ENCODE results near the gene PREX1. TPM values are rescaled to one million over a fixed set of nuclear protein-coding genes. Genes with fewer than 3 reads are reported as not detected.
"Not testable (repeated sequence)": the region's sequence is repeated elsewhere in the genome, so short reads cannot be mapped to it uniquely, and the experiment has no call there.

PREX1 gene
- total and polyA plus RNA-seq, 2 of the 4 experiments (the other 2 are of a cell fraction) = 0.67 to 0.72 TPM

DNA sequence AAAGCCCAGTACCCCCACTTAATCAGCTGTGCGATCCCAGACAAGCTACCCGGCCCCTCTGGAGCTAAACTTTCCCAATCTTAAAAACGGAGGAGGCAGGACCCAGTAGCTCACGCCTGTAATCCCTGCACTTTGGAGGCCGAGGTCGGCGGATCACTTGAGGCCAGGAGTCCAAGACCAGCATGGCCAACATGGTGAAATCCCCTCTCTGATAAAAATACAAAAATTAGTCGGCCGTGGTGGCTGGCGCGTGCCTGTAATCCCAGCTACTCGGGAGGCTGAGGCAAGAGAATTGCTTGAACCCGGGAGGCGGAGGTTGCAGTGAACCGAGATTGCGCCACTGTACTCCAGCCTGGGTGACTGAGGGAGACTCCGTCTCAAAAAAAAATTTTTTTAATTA, 1.3 kb downstream of the PREX1 start:
- H2BK120ac ChIP-seq (ENCODE audit: low read depth, low read length); H2AK5ac ChIP-seq (ENCODE audit: low read depth, low read length); H3K14ac ChIP-seq (replicated peaks; ENCODE audit: low read depth, low read length); BruUV-seq (replicated peaks); H3K56ac ChIP-seq (ENCODE audit: extremely low read depth, insufficient read depth, low read length); H2AK9ac ChIP-seq (replicated peaks; ENCODE audit: low read depth, low read length, poor library complexity); dilution Hi-C loops (cut with HindIII; ENCODE audit: low sequenced_read_pairs, unreplicated experiment); H3K23ac ChIP-seq (ENCODE audit: low read depth, low read length); H3K27ac ChIP-seq (ENCODE audit: insufficient read depth, low read length); H3K9me3 ChIP-seq (ENCODE audit: control insufficient read depth, insufficient read depth, low read length); H4K20me1 ChIP-seq (ENCODE audit: insufficient read depth, low read length); POLR2A ChIA-PET (ENCODE audit: unreplicated experiment); H3K4me1 ChIP-seq (ENCODE audit: control insufficient read depth, insufficient read depth, low read length); H4K91ac ChIP-seq (ENCODE audit: insufficient read depth, low read depth, low read length); H3K4me3 ChIP-seq (ENCODE audit: insufficient read depth, low read depth, low read length); in situ Hi-C loops (cut with MboI; ENCODE audit: low sequenced_read_pairs); H3K36me3 ChIP-seq (ENCODE audit: control insufficient read depth, insufficient read depth, low read length); H3K9me1 ChIP-seq (ENCODE audit: insufficient read depth, low read length); ATAC-seq (ENCODE audit: low read depth); DNase-seq; H4K8ac ChIP-seq (ENCODE audit: low read depth in 2 of 2, low read length in 2 of 2); H2AFZ ChIP-seq (replicated peaks; ENCODE audit: low read length, poor library complexity); H3K4ac ChIP-seq (ENCODE audit: low read depth, low read length); H2BK5ac ChIP-seq (ENCODE audit: low read depth, low read length, poor library complexity, severe bottlenecking); H3K18ac ChIP-seq (ENCODE audit: low read depth, low read length); CTCF ChIA-PET; H2BK15ac ChIP-seq (ENCODE audit: low read depth, low read length); H3K79me1 ChIP-seq (ENCODE audit: low read depth in 1 of 2, low read length in 2 of 2); H4K5ac ChIP-seq (ENCODE audit: low read depth, low read length); H3K4me2 ChIP-seq (ENCODE audit: low read depth, low read length); H3K9ac ChIP-seq (ENCODE audit: low read depth, low read length); H2BK20ac ChIP-seq (ENCODE audit: low read depth, low read length): not testable (repeated sequence)
- intact Hi-C loops (cut with micrococcal nuclease) = loop anchor here (5.0 to 10.0 kb wide), 2 partner anchors 81 to 172 kb away; no protein-coding TSS in a partner anchor
- WGBS, 2 experiments (ENCODE audit: extremely low coverage in 2 of 2, insufficient read length in 1 of 2) = no CpG with 5 or more reads among the region's 17 CpGs
- H3K27me3 ChIP-seq (ENCODE audit: control insufficient read depth, insufficient read depth, low read length) = peaks cover 20% of the 10 kb centered on the region
